Measurements from ENCODE around the gene MAPKAP1. TPM values are rescaled to one million over a fixed set of nuclear protein-coding genes. Genes with fewer than 3 reads are reported as not detected.

MAPKAP1 gene
- total RNA-seq, 4 donors from 2014 or later = 46.7 to 63.0 (median 57.9) TPM

DNA sequence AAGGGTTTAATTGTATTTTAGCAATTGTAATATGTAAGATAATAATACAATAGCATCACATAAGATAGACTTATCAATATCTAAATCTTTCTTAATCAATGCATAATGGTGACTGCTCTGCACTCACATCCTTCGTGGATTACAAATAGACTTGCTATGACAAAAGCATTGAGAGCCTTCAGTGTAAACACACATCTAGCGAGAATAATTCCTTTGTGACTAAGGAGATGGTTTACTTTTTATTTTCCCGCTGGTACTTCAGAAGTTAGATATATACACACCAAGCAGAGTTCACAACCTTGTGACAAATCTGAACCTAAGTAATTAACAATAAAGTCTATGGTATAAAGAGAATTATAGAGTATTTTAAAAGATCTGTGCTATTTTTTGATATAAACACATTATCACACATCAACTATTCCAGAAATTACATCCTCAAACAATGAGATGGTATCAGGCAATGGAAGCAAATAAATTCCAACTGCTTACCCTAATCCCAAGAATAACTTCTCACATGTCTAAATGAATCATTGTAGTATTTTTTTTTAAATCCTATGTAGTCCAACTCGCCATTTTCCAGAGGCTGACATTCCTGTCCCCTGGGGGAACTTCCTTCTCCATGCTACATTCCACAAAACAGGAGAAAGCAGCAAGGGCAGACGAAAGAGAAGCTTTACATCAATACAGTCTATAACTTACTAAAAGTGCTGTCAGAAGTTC, 51.2 kb downstream of the MAPKAP1 start:
- no peak for TF ChIP-seq CTCF (IDR thresholded peaks at IDR 0.05)
- no peak for TF ChIP-seq POLR2A (IDR thresholded peaks at IDR 0.05)
- H3K4me3 ChIP-seq (ENCODE audit: low read depth, poor library complexity, severe bottlenecking) = no peak overlapping the region
- intact Hi-C loops (cut with DNase I; ENCODE audit: low total_unique reads) = no loop called here
- 80 to 81% methylated on average over 5 of the region's 5 CpGs for WGBS, 2 donors
- DNase-seq (ENCODE audit: low spot score in 2 of 2) = no peak

DNA sequence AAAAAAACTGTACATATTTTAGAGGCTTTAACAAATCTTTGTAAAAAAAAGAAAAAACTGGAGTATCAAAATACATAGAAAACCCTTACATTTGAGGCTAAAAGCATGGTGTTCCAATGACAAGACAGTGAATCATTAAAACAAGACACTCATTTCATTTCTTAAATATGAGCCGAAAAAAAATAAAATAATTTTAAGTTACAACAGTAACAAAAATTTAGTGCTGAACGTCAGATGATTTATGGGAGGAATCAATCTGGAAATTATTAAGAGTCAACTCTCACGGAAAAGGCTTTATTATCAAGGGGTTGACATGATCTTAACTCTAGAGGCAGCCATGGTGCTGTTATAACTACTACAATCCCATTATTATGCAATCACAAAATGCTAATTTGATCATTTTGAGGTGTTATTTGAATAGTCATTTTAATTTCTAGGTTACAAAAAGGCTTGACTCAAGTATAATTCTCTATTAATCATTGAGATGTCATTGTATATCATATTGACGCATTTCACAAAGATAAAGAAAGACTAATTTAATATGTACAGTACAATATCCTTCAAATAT, 51.9 kb downstream of the MAPKAP1 start:
- intact Hi-C loops (cut with DNase I; ENCODE audit: low total_unique reads) = no loop called here
- TF ChIP-seq CTCF (IDR thresholded peaks at IDR 0.05) (no peak), POLR2A (IDR thresholded peaks at IDR 0.05) (no peak)
- DNase-seq (ENCODE audit: low spot score in 2 of 2) = no peak
- H3K4me3 ChIP-seq (ENCODE audit: low read depth, poor library complexity, severe bottlenecking) = no peak overlapping the region
- WGBS, 2 donors = 69 to 77% methylated on average over 4 of the region's 4 CpGs

DNA sequence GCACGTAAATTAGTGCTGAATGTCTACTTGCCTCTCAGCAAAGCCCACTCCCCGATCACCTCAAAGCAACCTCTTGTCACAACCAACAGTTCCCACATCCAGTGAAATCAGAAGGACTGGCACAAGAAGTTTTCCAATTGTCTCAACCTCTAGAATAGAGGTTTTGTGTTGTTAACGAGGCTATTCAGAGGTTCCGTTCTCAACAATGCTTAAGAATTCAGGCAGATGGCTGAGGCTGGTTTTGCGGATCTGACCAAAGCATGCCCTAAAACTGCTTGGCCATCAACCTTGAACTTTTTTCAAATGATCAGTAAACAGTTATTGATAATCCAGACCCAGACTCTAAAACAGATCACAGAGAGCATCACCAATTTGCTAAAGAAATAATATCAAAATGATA, 52.9 kb downstream of the MAPKAP1 start:
- H3K4me3 ChIP-seq (ENCODE audit: low read depth, poor library complexity, severe bottlenecking) = no peak overlapping the region
- intact Hi-C loops (cut with DNase I; ENCODE audit: low total_unique reads) = no loop called here
- 78 to 79% methylated on average over 5 of the region's 5 CpGs for WGBS, 2 donors
- no peak for DNase-seq (ENCODE audit: low spot score in 2 of 2)
- TF ChIP-seq CTCF (IDR thresholded peaks at IDR 0.05) (no peak), POLR2A (IDR thresholded peaks at IDR 0.05) (no peak)

- intact Hi-C loops (cut with DNase I; ENCODE audit: low total_unique reads) = no loop called here
- DNase-seq (ENCODE audit: low spot score in 2 of 2) = no peak
- 95 to 99% methylated on average over 3 of the region's 3 CpGs for WGBS, 2 donors
- TF ChIP-seq CTCF (IDR thresholded peaks at IDR 0.05) (no peak), POLR2A (IDR thresholded peaks at IDR 0.05) (no peak)
- H3K4me3 ChIP-seq (ENCODE audit: low read depth, poor library complexity, severe bottlenecking) = no peak overlapping the region
Measured at GRCh38 chr9:125653325-125653724, 53.7 kb downstream of the MAPKAP1 start.

DNA sequence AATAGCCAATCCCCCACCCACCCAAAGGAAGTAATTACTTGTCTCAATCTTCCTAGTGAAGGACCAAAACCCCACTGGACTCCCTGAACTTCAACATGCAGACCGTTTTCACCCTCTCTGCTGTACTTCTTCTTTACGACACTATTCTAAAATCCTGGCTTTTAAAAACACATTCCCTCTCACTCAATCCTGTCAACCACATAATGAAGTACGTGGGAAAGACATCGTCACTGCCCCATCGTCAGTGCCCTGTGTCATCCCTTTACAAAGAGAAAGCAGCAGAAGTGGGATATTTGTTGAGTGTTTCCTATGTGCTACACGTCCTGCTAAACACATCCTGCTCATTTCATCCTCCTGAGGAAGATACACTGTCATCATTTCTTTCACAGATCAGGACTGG, 54.2 kb downstream of the MAPKAP1 start:
- DNase-seq (ENCODE audit: low spot score in 2 of 2) = no peak
- intact Hi-C loops (cut with DNase I; ENCODE audit: low total_unique reads) = no loop called here
- TF ChIP-seq POLR2A (IDR thresholded peaks at IDR 0.05) (no peak), CTCF (IDR thresholded peaks at IDR 0.05) (no peak)
- H3K4me3 ChIP-seq (ENCODE audit: low read depth, poor library complexity, severe bottlenecking) = no peak overlapping the region
- 88 to 94% methylated on average over 6 of the region's 6 CpGs for WGBS, 2 donors

- WGBS, 2 donors = 61 to 68% methylated on average over 2 of the region's 2 CpGs
- TF ChIP-seq CTCF (IDR thresholded peaks at IDR 0.05) (no peak), POLR2A (IDR thresholded peaks at IDR 0.05) (no peak)
- intact Hi-C loops (cut with DNase I; ENCODE audit: low total_unique reads) = no loop called here
- H3K4me3 ChIP-seq (ENCODE audit: low read depth, poor library complexity, severe bottlenecking) = no peak overlapping the region
- DNase-seq (ENCODE audit: low spot score in 2 of 2) = no peak
Measured at GRCh38 chr9:125652233-125652594, 54.8 kb downstream of the MAPKAP1 start.
